Measurements from ENCODE around the gene PCDHGA3. TPM values are rescaled to one million over a fixed set of nuclear protein-coding genes. Genes with fewer than 3 reads are reported as not detected.
A peak's percentile ranks its signal among the peaks of the same experiment; 100 is the strongest.
"Not testable (repeated sequence)": the region's sequence is repeated elsewhere in the genome, so short reads cannot be mapped to it uniquely, and the experiment has no call there.

PCDHGA3 gene
- total and polyA plus RNA-seq, 2 donors (not counting 1 experiment from before 2014, with no cell fraction given) = 1.4 to 2.8 TPM

GRCh38 chr5:141387557-141388311 is 44.1 kb downstream of the PCDHGA3 start, which contains the start of gene PCDHGB4:
Gene PCDHGB4 (plus strand): TSS chr5:141387698. CDS start chr5:141387885, 187 bp downstream.
- H3K4me3 ChIP-seq (replicated peaks in 1 of 4; ENCODE audit: control extremely low read depth in 1 of 4, insufficient read depth in 1 of 4, low read depth in 3 of 4, low read length in 4 of 4) = peak within 1 kb of the TSS in 2 of 4 experiments; percentile 45 to 53
- not testable (repeated sequence) for H3K79me2 ChIP-seq (ENCODE audit: control insufficient read depth, insufficient read depth, low read length); H3K36me3 ChIP-seq (ENCODE audit: control insufficient read depth, insufficient read depth, low read length); H3K4me2 ChIP-seq (ENCODE audit: extremely low read depth, insufficient read depth, low read length); H2AFZ ChIP-seq (ENCODE audit: low read length); H3K9ac ChIP-seq (ENCODE audit: insufficient read depth, low read length); H3K27me3 ChIP-seq (ENCODE audit: control insufficient read depth, insufficient read depth, low read length); H3K4me1 ChIP-seq (ENCODE audit: control insufficient read depth, extremely low read depth, insufficient read depth, low read length); H3K27ac ChIP-seq (ENCODE audit: insufficient read depth, low read length); H4K20me1 ChIP-seq (ENCODE audit: control insufficient read depth, extremely low read depth, insufficient read depth, low read length); H3K9me3 ChIP-seq (ENCODE audit: control insufficient read depth, insufficient read depth, low read depth, low read length)
- peak; percentile 46 to 56 for DNase-seq (ENCODE audit: low read depth in 2 of 2)
- TF ChIP-seq, protein P1, sequence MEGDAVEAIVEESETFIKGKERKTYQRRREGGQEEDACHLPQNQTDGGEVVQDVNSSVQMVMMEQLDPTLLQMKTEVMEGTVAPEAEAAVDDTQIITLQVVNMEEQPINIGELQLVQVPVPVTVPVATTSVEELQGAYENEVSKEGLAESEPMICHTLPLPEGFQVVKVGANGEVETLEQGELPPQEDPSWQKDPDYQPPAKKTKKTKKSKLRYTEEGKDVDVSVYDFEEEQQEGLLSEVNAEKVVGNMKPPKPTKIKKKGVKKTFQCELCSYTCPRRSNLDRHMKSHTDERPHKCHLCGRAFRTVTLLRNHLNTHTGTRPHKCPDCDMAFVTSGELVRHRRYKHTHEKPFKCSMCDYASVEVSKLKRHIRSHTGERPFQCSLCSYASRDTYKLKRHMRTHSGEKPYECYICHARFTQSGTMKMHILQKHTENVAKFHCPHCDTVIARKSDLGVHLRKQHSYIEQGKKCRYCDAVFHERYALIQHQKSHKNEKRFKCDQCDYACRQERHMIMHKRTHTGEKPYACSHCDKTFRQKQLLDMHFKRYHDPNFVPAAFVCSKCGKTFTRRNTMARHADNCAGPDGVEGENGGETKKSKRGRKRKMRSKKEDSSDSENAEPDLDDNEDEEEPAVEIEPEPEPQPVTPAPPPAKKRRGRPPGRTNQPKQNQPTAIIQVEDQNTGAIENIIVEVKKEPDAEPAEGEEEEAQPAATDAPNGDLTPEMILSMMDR (conservative IDR thresholded peaks at IDR 0.05 in 1 of 2, IDR thresholded peaks at IDR 0.05 in 1 of 2; ENCODE audit: low read depth in 1 of 2, low read length in 2 of 2) = peak; percentile 37 to 53

DNA sequence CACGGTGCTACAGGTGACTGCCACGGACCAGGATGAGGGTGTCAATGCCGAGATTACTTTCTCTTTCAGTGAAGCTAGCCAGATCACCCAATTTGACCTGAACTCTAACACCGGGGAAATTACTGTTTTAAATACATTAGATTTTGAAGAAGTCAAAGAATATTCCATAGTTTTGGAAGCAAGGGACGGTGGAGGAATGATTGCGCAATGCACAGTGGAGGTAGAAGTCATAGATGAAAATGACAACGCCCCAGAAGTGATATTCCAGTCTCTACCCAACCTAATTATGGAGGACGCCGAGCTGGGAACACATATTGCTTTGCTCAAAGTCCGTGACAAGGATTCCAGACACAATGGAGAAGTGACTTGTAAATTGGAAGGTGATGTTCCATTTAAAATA is 45.0 kb downstream of the PCDHGA3 start:
- no peak overlapping the region for H3K4me3 ChIP-seq (replicated peaks in 1 of 4; ENCODE audit: control extremely low read depth in 1 of 4, insufficient read depth in 1 of 4, low read depth in 3 of 4, low read length in 4 of 4)
- no peak for TF ChIP-seq EZH2 (IDR thresholded peaks at IDR 0.05; ENCODE audit: low read length, missing control alignments)
- TF ChIP-seq, protein P1 (conservative IDR thresholded peaks at IDR 0.05 in 1 of 2, IDR thresholded peaks at IDR 0.05 in 1 of 2; ENCODE audit: low read depth in 1 of 2, low read length in 2 of 2) = no peak
- peaks cover 5% of the 10 kb centered on the region for H3K9me3 ChIP-seq (ENCODE audit: control insufficient read depth, insufficient read depth, low read depth, low read length)
- no peaks in the 10 kb centered on the region for H3K4me1 ChIP-seq (ENCODE audit: control insufficient read depth, extremely low read depth, insufficient read depth, low read length)
- DNase-seq (ENCODE audit: low read depth in 2 of 2) = no peak
- no peaks in the 10 kb centered on the region for H4K20me1 ChIP-seq (ENCODE audit: control insufficient read depth, extremely low read depth, insufficient read depth, low read length)
- H3K9ac ChIP-seq (ENCODE audit: insufficient read depth, low read length) = no peak overlapping the region
- H3K4me2 ChIP-seq (ENCODE audit: extremely low read depth, insufficient read depth, low read length) = no peak overlapping the region
- H3K27me3 ChIP-seq (ENCODE audit: control insufficient read depth, insufficient read depth, low read length) = no peaks in the 10 kb centered on the region
- no peaks in the 10 kb centered on the region for H3K79me2 ChIP-seq (ENCODE audit: control insufficient read depth, insufficient read depth, low read length)
- H3K36me3 ChIP-seq (ENCODE audit: control insufficient read depth, insufficient read depth, low read length) = no peaks in the 10 kb centered on the region
- no peak overlapping the region for H2AFZ ChIP-seq (ENCODE audit: low read length)
- no peak overlapping the region for H3K27ac ChIP-seq (ENCODE audit: insufficient read depth, low read length)

DNA sequence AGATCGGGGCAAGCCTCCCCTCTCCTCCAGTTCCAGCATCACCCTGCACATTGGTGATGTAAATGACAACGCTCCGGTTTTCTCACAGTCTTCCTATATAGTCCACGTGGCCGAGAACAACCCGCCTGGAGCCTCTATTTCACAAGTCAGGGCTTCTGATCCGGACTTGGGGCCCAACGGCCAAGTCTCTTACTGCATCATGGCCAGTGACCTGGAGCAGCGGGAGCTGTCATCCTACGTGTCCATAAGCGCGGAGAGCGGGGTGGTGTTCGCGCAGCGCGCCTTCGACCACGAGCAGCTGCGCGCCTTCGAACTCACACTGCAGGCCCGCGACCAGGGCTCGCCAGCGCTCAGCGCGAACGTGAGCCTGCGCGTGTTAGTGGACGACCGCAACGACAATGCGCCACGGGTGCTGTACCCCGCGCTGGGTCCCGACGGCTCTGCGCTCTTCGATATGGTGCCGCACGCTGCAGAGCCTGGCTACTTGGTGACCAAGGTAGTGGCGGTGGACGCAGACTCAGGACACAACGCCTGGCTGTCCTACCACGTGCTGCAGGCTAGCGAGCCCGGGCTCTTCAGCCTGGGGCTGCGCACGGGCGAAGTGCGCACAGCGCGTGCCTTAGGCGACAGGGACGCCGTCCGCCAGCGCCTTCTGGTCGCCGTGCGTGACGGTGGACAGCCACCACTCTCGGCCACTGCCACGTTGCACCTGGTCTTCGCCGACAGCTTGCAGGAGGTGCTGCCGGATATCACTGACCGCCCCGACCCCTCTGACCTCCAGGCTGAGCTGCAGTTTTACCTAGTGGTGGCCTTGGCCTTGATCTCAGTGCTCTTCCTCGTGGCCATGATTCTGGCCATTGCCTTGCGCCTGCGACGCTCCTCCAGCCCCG is 45.8 kb downstream of the PCDHGA3 start:
- TF ChIP-seq, protein P1 (conservative IDR thresholded peaks at IDR 0.05 in 1 of 2, IDR thresholded peaks at IDR 0.05 in 1 of 2; ENCODE audit: low read depth in 1 of 2, low read length in 2 of 2) = no peak
- no peak for TF ChIP-seq EZH2 (IDR thresholded peaks at IDR 0.05; ENCODE audit: low read length, missing control alignments)
- Histone ChIP-seq H2AFZ (ENCODE audit: low read length) (no peak overlapping the region), H3K4me3 (replicated peaks in 1 of 4; ENCODE audit: control extremely low read depth in 1 of 4, insufficient read depth in 1 of 4, low read depth in 3 of 4, low read length in 4 of 4) (no peak overlapping the region), H3K27me3 (ENCODE audit: control insufficient read depth, insufficient read depth, low read length) (no peaks in the 10 kb centered on the region), H4K20me1 (ENCODE audit: control insufficient read depth, extremely low read depth, insufficient read depth, low read length) (no peaks in the 10 kb centered on the region), H3K9ac (ENCODE audit: insufficient read depth, low read length) (no peak overlapping the region), H3K4me2 (ENCODE audit: extremely low read depth, insufficient read depth, low read length) (no peak overlapping the region), H3K9me3 (ENCODE audit: control insufficient read depth, insufficient read depth, low read depth, low read length) (peaks cover 6% of the 10 kb centered on the region), H3K4me1 (ENCODE audit: control insufficient read depth, extremely low read depth, insufficient read depth, low read length) (no peaks in the 10 kb centered on the region), H3K36me3 (ENCODE audit: control insufficient read depth, insufficient read depth, low read length) (no peaks in the 10 kb centered on the region), H3K27ac (ENCODE audit: insufficient read depth, low read length) (no peak overlapping the region), H3K79me2 (ENCODE audit: control insufficient read depth, insufficient read depth, low read length) (no peaks in the 10 kb centered on the region)
- no peak for DNase-seq (ENCODE audit: low read depth in 2 of 2)

All from fibroblast of lung (primary cell).